Osteocyte (in vitro differentiated cells): Measurements from ENCODE around the gene TSPAN12. TPM values are rescaled to one million over a fixed set of nuclear protein-coding genes. Genes with fewer than 3 reads are reported as not detected.
"Not testable (repeated sequence)": the region's sequence is repeated elsewhere in the genome, so short reads cannot be mapped to it uniquely, and the experiment has no call there.

Experiments used
- DNase-seq: peaks from one replicate; pipeline ENCODE4 v3.0.0; 2021; ENCODE audit warnings: mixed read lengths; ENCODE audit not compliant: unreplicated experiment; ENCODE audit errors: extremely low spot score
- H3K27ac Mint-ChIP-seq: one replicate; pipeline ENCODE4 v1.8.0; 2021; ENCODE audit warnings: mild to moderate bottlenecking, mixed read lengths; ENCODE audit not compliant: unreplicated experiment
- H3K27me3 Mint-ChIP-seq: one replicate; pipeline ENCODE4 v1.8.0; 2021; ENCODE audit warnings: mixed read lengths; ENCODE audit not compliant: unreplicated experiment
- H3K36me3 Mint-ChIP-seq: one replicate; pipeline ENCODE4 v1.8.0; 2021; ENCODE audit warnings: mixed read lengths; ENCODE audit not compliant: unreplicated experiment
- H3K4me1 Mint-ChIP-seq: one replicate; pipeline ENCODE4 v1.8.0; 2021; ENCODE audit warnings: mixed read lengths; ENCODE audit not compliant: unreplicated experiment
- H3K4me3 Mint-ChIP-seq: one replicate; pipeline ENCODE4 v1.8.0; 2021; ENCODE audit warnings: mild to moderate bottlenecking, moderate library complexity, mixed read lengths; ENCODE audit not compliant: unreplicated experiment
- H3K9me3 Mint-ChIP-seq: one replicate; pipeline ENCODE4 v1.8.0; 2021; ENCODE audit warnings: mixed read lengths; ENCODE audit not compliant: unreplicated experiment
- CTCF ChIP-seq: fragments of 200-600 bp; sonication (generic); IDR thresholded peaks from 2 replicates; pipeline ENCODE4 v1.5.0; 2021; ENCODE audit warnings: antibody characterized with exemption, mild to moderate bottlenecking, moderate library complexity
- total RNA-seq: library from RNA; stranded (reverse); gene quantifications from 2 replicates; pipeline ENCODE4 v1.2.1, GENCODE V29; 2021

Gene TSPAN12
- total RNA-seq, 1 donor from 2014 or later = 13.2 TPM

- Mint-ChIP-seq H3K9me3 (peaks cover 4% of the 10 kb centered on the region), H3K4me3 (peak overlapping the region; percentile 12), H3K36me3 (peaks cover 2% of the 10 kb centered on the region), H3K27me3 (no peaks in the 10 kb centered on the region), H3K27ac (peak overlapping the region; percentile 82), H3K4me1 (peaks cover 47% of the 10 kb centered on the region)
- TF ChIP-seq CTCF = peak; percentile 80
- peak; percentile 89 for DNase-seq
These were observed 65.7 kb downstream of the TSPAN12 start for GRCh38 chr7:120792091-120792860.

GRCh38 chr7:120785095-120785494, 72.8 kb downstream of the TSPAN12 start:
- Mint-ChIP-seq H3K9me3 (no peaks in the 10 kb centered on the region), H3K27ac (peak overlapping the region; percentile 48), H3K4me3 (no peak overlapping the region), H3K4me1 (peaks cover 28% of the 10 kb centered on the region), H3K36me3 (peaks cover 2% of the 10 kb centered on the region), H3K27me3 (no peaks in the 10 kb centered on the region)
- TF ChIP-seq CTCF = no peak
- DNase-seq = no peak

- Mint-ChIP-seq H3K4me3 (no peak overlapping the region), H3K4me1 (peaks cover 28% of the 10 kb centered on the region), H3K27me3 (no peaks in the 10 kb centered on the region), H3K36me3 (no peaks in the 10 kb centered on the region), H3K9me3 (no peaks in the 10 kb centered on the region), H3K27ac (no peak overlapping the region)
- no peak for DNase-seq
- TF ChIP-seq CTCF = no peak
These were observed 74.2 kb downstream of the TSPAN12 start for GRCh38 chr7:120783721-120784120.

GRCh38 chr7:120783273-120783672, 74.7 kb downstream of the TSPAN12 start:
- Mint-ChIP-seq H3K36me3 (no peaks in the 10 kb centered on the region), H3K27ac (no peak overlapping the region), H3K9me3 (no peaks in the 10 kb centered on the region), H3K4me1 (peaks cover 28% of the 10 kb centered on the region), H3K27me3 (no peaks in the 10 kb centered on the region), H3K4me3 (no peak overlapping the region)
- DNase-seq = no peak
- TF ChIP-seq CTCF = no peak

- not testable (repeated sequence) for H3K9me3 Mint-ChIP-seq, H3K27me3 Mint-ChIP-seq, H3K4me3 Mint-ChIP-seq, DNase-seq, H3K27ac Mint-ChIP-seq, H3K36me3 Mint-ChIP-seq
- H3K4me1 Mint-ChIP-seq = peaks cover 28% of the 10 kb centered on the region
These were observed 76.0 kb downstream of the TSPAN12 start for GRCh38 chr7:120781924-120782323.
